ENCODE measurements around the gene PKD1. TPM values are rescaled to one million over a fixed set of nuclear protein-coding genes. Genes with fewer than 3 reads are reported as not detected.

PKD1 gene
- total RNA-seq, 4 donors from 2014 or later = 207 to 542 (median 381) TPM

GRCh38 chr16:2076072-2076865 lies 59.4 kb downstream of the PKD1 start:
- Histone ChIP-seq H3K27me3 (no peaks in the 10 kb centered on the region), H3K4me3 (no peak overlapping the region), H3K36me3 (peaks cover 4 to 100% (median 21%) of the 10 kb centered on the region in 3 donors), H3K27ac (peak overlapping the region in 1 of 4 donors; percentile 5), H3K4me1 (no peaks in the 10 kb centered on the region), H3K9me3 (no peaks in the 10 kb centered on the region)
- no peak for DNase-seq (ENCODE audit: low spot score in 2 of 2)
- TF ChIP-seq CTCF (IDR thresholded peaks at IDR 0.05) (no peak), EP300 (IDR thresholded peaks at IDR 0.05) (no peak), POLR2A (IDR thresholded peaks at IDR 0.05) (no peak)
- 89 to 92% methylated on average over 18 to 27 of the region's 28 CpGs for WGBS, 2 donors

GRCh38 chr16:2075631-2076030 lies 60.1 kb downstream of the PKD1 start:
- H3K27me3 ChIP-seq = no peaks in the 10 kb centered on the region
- H3K4me3 ChIP-seq = no peak overlapping the region
- TF ChIP-seq EP300 (IDR thresholded peaks at IDR 0.05) (no peak), POLR2A (IDR thresholded peaks at IDR 0.05) (no peak), CTCF (IDR thresholded peaks at IDR 0.05) (no peak)
- H3K4me1 ChIP-seq = no peaks in the 10 kb centered on the region
- H3K9me3 ChIP-seq = no peaks in the 10 kb centered on the region
- H3K27ac ChIP-seq = no peak overlapping the region
- peaks cover 4 to 100% (median 23%) of the 10 kb centered on the region in 3 donors for H3K36me3 ChIP-seq
- DNase-seq (ENCODE audit: low spot score in 2 of 2) = no peak
- 90 to 92% methylated on average over 24 of the region's 24 CpGs for WGBS, 2 donors

- H3K9me3 ChIP-seq = no peaks in the 10 kb centered on the region
- no peaks in the 10 kb centered on the region for H3K4me1 ChIP-seq
- peaks cover 4 to 99% (median 24%) of the 10 kb centered on the region in 3 donors for H3K36me3 ChIP-seq
- DNase-seq (ENCODE audit: low spot score in 2 of 2) = no peak
- H3K27me3 ChIP-seq = no peaks in the 10 kb centered on the region
- WGBS, 2 donors = 93% methylated on average over 12 to 16 of the region's 20 CpGs
- no peak overlapping the region for H3K4me3 ChIP-seq
- TF ChIP-seq EP300 (IDR thresholded peaks at IDR 0.05) (no peak), CTCF (IDR thresholded peaks at IDR 0.05) (no peak), POLR2A (IDR thresholded peaks at IDR 0.05) (no peak)
- no peak overlapping the region for H3K27ac ChIP-seq
Measured at GRCh38 chr16:2074071-2074470, 61.6 kb downstream of the PKD1 start.

- peaks cover 4 to 99% (median 24%) of the 10 kb centered on the region in 3 donors for H3K36me3 ChIP-seq
- H3K27me3 ChIP-seq = no peaks in the 10 kb centered on the region
Measured at GRCh38 chr16:2072926-2073325, 62.8 kb downstream of the PKD1 start.

More at GRCh38 chr16:2072926-2073325, 62.8 kb downstream of the PKD1 start:
- Histone ChIP-seq H3K4me3 (no peak overlapping the region), H3K27ac (no peak overlapping the region), H3K9me3 (no peaks in the 10 kb centered on the region), H3K4me1 (no peaks in the 10 kb centered on the region)
- no peak for DNase-seq (ENCODE audit: low spot score in 2 of 2)
- TF ChIP-seq CTCF (IDR thresholded peaks at IDR 0.05) (no peak), POLR2A (IDR thresholded peaks at IDR 0.05) (no peak), EP300 (IDR thresholded peaks at IDR 0.05) (no peak)
- 80 to 85% methylated on average over 6 of the region's 8 CpGs for WGBS, 2 donors
